NCI-H526 treated with DMSO at 0.1 percent for 48 hours (cell line): ENCODE results near the gene LRRC53.

ENCODE experiments used
- DNase-seq: peaks from one replicate; lab custom pipeline; 2025; lab: John Stamatoyannopoulos, UW

The LRRC53 gene

GRCh38 chr1:74496669-74497068, 15.7 kb downstream of the LRRC53 start:
- no peak for DNase-seq

DNA sequence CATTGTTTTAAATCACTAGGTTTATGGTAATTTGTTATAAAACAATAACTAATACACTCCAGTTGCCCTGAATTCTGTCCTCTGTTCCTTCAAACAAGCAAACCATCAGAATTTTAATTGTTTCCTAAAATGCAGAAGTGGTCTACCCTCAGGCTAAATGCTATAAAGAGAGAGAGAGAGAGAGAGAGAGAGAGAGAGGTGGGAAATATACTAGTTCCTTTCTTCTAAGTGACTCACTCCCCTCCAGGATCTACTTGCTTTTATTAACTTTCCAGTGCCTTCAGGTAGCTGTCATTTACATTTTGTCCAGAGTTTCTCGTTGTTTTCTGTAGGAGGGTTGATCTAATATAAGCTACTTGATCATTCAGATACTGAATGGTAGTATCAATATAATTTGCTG, 26.4 kb downstream of the LRRC53 start:
- no peak for DNase-seq

GRCh38 chr1:74485622-74486021, 26.8 kb downstream of the LRRC53 start:
- DNase-seq, result no peak

- DNase-seq, result no peak
Measured at GRCh38 chr1:74481607-74482006, 30.8 kb downstream of the LRRC53 start.

DNA sequence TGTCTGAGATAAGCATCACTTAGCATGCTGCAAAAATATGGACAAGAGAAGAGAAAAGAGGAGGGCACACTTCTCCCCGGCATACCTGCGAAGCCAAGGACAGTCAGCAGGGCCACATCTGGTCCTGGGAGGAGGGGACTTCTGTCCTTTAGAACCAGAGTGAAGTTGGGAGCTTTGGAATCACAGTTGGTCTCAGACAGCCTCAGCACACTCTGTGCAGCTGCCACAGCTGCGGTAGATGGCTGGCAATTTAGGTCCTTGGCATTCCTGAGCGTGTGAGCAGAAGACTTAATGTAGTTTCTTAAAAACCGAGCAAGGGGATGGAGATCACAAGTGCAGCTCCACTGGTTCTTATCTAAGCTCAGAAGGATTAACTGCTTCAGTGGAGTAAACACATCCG, 32.3 kb downstream of the LRRC53 start:
- no peak for DNase-seq

- no peak for DNase-seq
Measured at GRCh38 chr1:74478979-74479378, 33.4 kb downstream of the LRRC53 start.

DNA sequence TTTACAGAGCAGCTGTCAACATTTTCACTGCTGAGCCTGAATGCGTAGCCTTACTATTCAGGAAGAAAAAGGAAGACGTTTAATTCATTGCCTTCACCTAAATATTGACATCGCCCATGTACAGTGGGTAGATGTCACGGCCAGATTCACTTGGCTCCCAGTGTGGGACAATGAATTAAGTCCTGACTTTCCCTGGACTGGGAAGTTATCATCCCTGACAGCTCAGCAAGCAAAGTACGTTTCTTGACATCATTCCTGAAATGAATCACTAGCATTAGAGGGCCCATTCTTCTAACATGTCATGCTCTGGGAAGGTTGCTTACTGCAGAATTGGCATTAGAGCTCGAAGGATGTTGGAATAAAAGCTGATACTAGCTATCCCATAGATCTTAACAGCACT, 37.8 kb downstream of the LRRC53 start:
- no peak for DNase-seq

DNA sequence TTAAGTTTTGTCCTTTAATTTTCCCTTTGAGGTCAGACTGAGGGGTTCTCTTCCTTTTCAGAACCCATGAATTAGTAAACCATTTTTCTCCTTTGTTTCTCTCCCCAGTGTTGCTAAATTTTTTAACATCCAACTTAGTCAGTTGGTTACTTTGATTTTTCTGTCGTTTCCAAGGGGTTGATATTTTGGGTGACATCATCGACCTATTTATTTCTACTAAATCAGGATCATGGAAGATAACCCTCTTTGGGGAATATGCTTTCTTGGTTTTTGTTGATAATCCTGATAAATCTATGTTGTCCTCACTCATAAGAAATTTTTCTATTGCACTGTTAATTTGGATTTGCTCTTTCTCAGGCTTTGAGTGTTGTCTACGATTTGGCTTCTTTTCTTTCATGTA, 40.9 kb downstream of the LRRC53 start:
- DNase-seq, result no peak

DNA sequence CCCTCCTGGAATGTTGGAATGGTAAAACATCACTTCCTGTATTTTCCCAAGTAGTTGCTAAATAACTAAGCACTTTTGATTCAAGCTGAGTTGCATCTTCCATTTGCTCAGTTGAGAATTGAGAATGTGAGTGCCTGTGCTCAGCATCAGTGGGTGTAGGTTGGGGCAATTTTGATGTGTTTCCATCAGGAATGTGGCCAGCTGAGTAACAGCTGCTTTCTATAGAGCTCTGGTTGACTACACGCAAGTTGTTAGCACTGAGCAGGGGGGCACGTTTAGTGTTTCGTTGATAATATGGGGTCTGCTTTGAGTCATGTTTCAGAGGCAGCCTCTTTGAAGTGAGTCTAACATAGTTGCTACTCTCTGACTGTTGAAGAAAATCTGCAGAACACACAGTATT, 41.5 kb downstream of the LRRC53 start:
- DNase-seq, result no peak

GRCh38 chr1:74470251-74470650, 42.2 kb downstream of the LRRC53 start:
- no peak for DNase-seq

- DNase-seq, result peak; percentile 29
Measured at GRCh38 chr1:74468982-74469603, 43.3 kb downstream of the LRRC53 start.

DNA sequence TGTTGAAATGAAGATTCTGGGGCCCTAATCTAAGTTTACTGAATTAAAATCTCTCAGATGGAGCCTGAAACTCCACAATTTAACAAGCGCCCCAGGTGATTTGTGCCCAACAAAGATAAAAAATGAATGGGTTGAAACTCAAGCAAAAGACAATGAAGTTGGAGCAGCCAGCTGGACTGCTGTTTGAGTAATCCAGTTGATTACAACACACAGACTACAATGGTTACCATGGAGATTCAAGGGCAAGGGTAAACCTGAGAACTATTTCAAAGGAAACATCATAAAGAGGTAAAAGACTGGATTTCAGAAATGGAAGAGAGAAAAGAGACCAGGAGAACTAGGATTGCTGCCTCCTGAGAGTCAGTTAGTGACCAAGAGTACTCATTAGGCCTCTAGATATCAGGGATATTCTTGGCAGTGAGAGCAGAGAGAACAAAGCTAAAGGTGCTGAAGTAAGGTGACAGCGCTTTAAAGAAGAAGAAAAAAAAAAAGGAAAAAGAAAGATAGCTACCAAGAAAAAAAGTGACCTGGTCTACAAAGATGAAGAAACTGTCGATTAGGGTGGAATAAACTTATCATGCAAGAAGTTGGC, 44.5 kb downstream of the LRRC53 start:
- DNase-seq, result no peak

DNA sequence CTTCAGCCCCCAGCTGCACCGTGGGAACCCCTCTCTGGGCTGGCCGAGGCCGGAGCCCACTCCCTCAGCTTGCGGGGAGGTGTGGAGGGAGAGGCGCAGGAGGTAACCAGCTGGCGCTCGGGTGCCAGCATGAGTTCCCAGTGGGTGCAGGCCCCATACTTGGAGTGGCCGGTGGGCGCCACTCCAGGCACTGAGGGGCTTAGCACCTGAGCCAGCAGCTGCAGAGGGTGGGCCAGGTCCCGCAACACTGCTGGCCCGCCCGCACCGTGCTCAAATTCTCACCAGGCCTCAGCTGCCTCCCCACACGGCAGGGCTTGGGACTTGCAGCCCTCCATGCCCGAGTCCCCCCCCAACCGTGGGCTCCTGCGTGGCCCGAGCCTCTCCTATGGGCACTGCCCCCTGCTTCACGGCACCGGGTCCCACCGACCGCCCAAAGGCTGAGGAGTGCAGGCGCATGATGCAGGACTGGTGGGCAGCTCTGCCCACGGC, 47.2 kb downstream of the LRRC53 start:
- no peak for DNase-seq

DNA sequence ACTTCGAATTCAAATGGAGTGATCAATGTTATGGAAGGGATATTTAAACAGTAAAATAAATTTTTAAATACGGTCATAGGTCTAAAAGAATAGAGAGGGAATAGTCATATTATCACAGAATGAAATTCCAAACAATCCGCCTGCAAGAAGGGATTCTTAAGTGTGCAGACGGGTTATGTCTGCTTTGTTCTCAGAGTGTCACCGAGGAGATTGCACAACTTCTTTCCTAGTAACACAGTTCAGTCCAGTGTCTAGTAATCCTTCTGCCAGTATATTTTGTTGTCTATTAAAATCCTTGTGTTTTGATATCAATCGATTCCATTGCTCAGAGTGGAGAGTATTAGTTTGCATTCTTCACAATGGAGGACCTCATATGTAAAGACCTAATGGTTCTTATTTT, 48.4 kb downstream of the LRRC53 start:
- no peak for DNase-seq

DNA sequence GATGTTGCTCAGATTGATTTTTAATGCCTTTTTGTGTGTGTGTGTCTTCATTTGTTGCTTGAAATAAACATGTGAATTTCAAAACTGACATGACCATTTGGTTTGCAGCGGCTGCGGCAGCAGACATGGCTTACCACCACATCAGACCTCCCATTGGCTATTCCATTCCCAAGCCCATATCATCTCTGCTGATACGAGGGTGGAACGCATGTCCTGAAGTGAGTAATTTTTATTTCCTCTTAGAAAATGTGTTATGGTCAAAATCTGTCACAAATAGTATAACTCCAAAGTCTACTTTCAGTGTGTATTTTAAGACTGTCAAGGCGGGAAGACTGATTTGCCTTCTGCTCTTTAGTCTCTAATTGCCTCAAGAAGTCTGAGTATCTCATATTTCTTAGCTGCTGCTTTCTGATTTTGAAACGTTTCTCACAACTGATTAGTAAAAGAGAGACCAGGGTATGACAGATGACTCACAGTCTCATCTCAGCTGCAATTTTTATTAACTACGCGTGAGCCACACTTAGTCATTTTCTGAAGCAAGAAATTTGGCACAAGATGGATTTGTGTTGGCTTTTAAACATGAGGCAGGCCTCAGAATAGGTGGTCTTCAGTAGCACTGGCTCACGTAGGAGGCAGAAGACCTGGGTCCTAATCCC, 49.0 kb downstream of the LRRC53 start:
- DNase-seq, result no peak

GRCh38 chr1:74457253-74457652, 55.2 kb downstream of the LRRC53 start:
- no peak for DNase-seq

DNA sequence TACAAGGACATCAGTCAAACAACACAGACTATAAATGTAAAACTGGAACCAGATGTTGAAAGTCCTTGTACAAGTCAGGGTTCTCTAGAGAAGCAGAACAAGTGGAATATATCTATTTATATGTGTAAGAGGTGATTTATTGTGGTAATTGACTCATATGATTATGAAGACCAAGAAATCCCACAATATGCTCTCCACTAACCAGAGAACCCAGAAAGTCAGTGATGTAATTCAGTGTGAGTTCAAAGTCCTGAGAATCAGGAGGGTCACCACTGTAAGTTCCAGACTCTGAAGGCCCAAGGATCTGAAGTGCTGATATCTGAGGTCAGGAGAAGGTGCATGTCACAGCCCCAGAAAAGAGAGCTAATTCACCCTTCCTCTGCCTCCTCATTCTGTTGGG, 57.0 kb downstream of the LRRC53 start:
- DNase-seq, result no peak

- no peak for DNase-seq
Measured at GRCh38 chr1:74453277-74453676, 59.1 kb downstream of the LRRC53 start.

- DNase-seq, result no peak
Measured at GRCh38 chr1:74452035-74452434, 60.4 kb downstream of the LRRC53 start.

- DNase-seq, result no peak
Measured at GRCh38 chr1:74437035-74437434, 75.4 kb downstream of the LRRC53 start.

- DNase-seq, result no peak
Measured at GRCh38 chr1:74436078-74436477, 76.3 kb downstream of the LRRC53 start.

- DNase-seq, result no peak
Measured at GRCh38 chr1:74434321-74434720, 78.1 kb downstream of the LRRC53 start.

DNA sequence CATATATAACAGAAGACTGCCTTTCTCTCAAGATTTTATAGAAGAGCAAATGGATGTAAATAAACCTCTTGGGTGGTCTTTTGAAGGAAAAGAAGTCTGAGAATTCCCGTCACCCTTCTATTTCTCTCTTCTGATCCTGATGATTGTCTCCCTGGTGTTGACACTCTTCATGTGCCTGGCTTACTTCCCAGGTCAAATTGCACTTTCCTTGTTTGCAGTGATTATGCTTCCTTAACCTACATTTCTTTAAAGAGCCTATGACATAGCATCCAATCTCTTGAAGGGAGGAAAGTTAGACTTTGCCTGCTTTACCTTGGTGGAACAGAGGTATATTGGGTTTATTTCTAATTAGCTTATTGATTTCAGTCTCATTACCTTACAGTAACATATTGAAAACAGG, 80.1 kb downstream of the LRRC53 start:
- DNase-seq, result no peak

- no peak for DNase-seq
Measured at GRCh38 chr1:74431531-74431930, 80.9 kb downstream of the LRRC53 start.
